Measurements from ENCODE around the gene ZNF81.
"Not testable (repeated sequence)": the region's sequence is repeated elsewhere in the genome, so short reads cannot be mapped to it uniquely, and the experiment has no call there.

The ZNF81 gene

GRCh38 chrX:47836164-47837072 is at the start of gene ZNF81:
Gene ZNF81 (plus strand): TSS chrX:47836902. CDS start chrX:47846268, 9,366 bp downstream.
- peak; percentile 84 for DNase-seq (ENCODE audit: low read depth)
- peak within 1 kb of the TSS; percentile 57 for H3K4me3 ChIP-seq (ENCODE audit: low read depth, low read length)

GRCh38 chrX:47796433-47796906 is 40.2 kb upstream of the ZNF81 start:
- DNase-seq (ENCODE audit: low read depth), result peak; percentile 49
- H3K4me3 ChIP-seq (ENCODE audit: low read depth, low read length), result no peak overlapping the region

GRCh38 chrX:47797084-47797483 is 39.6 kb upstream of the ZNF81 start:
- DNase-seq (ENCODE audit: low read depth), result no peak
- H3K4me3 ChIP-seq (ENCODE audit: low read depth, low read length), result no peak overlapping the region

- no peak for DNase-seq (ENCODE audit: low read depth)
- H3K4me3 ChIP-seq (ENCODE audit: low read depth, low read length), result no peak overlapping the region
Observed at GRCh38 chrX:47798861-47799260, 37.8 kb upstream of the ZNF81 start.

- no peak for DNase-seq (ENCODE audit: low read depth)
- H3K4me3 ChIP-seq (ENCODE audit: low read depth, low read length), result no peak overlapping the region
Observed at GRCh38 chrX:47802589-47802988, 34.1 kb upstream of the ZNF81 start.

- not testable (repeated sequence) for DNase-seq (ENCODE audit: low read depth); H3K4me3 ChIP-seq (ENCODE audit: low read depth, low read length)
Observed at GRCh38 chrX:47803103-47803502, 33.6 kb upstream of the ZNF81 start.

- no peak for DNase-seq (ENCODE audit: low read depth)
- H3K4me3 ChIP-seq (ENCODE audit: low read depth, low read length), result no peak overlapping the region
Observed at GRCh38 chrX:47804315-47804714, 32.4 kb upstream of the ZNF81 start.

- not testable (repeated sequence) for H3K4me3 ChIP-seq (ENCODE audit: low read depth, low read length); DNase-seq (ENCODE audit: low read depth)
Observed at GRCh38 chrX:47805844-47806243, 30.9 kb upstream of the ZNF81 start.

GRCh38 chrX:47806415-47807271 is 30.1 kb upstream of the ZNF81 start:
- DNase-seq (ENCODE audit: low read depth); H3K4me3 ChIP-seq (ENCODE audit: low read depth, low read length): not testable (repeated sequence)

- DNase-seq (ENCODE audit: low read depth); H3K4me3 ChIP-seq (ENCODE audit: low read depth, low read length): not testable (repeated sequence)
Observed at GRCh38 chrX:47807272-47807538, 29.5 kb upstream of the ZNF81 start.

GRCh38 chrX:47807548-47807947 is 29.2 kb upstream of the ZNF81 start:
- H3K4me3 ChIP-seq (ENCODE audit: low read depth, low read length), result no peak overlapping the region
- DNase-seq (ENCODE audit: low read depth), result no peak

GRCh38 chrX:47808904-47809788 is 27.6 kb upstream of the ZNF81 start:
- no peak for DNase-seq (ENCODE audit: low read depth)
- H3K4me3 ChIP-seq (ENCODE audit: low read depth, low read length), result no peak overlapping the region

GRCh38 chrX:47814851-47815250 is 21.9 kb upstream of the ZNF81 start:
- no peak overlapping the region for H3K4me3 ChIP-seq (ENCODE audit: low read depth, low read length)
- DNase-seq (ENCODE audit: low read depth), result no peak

GRCh38 chrX:47815901-47816845 is 20.5 kb upstream of the ZNF81 start:
- DNase-seq (ENCODE audit: low read depth), result no peak

GRCh38 chrX:47817421-47817820 is 19.3 kb upstream of the ZNF81 start:
- no peak overlapping the region for H3K4me3 ChIP-seq (ENCODE audit: low read depth, low read length)
- no peak for DNase-seq (ENCODE audit: low read depth)

More at GRCh38 chrX:47815901-47816845, 20.5 kb upstream of the ZNF81 start:
- no peak overlapping the region for H3K4me3 ChIP-seq (ENCODE audit: low read depth, low read length)

- no peak for DNase-seq (ENCODE audit: low read depth)
- H3K4me3 ChIP-seq (ENCODE audit: low read depth, low read length), result no peak overlapping the region
Observed at GRCh38 chrX:47817897-47818296, 18.8 kb upstream of the ZNF81 start.

GRCh38 chrX:47828984-47829383 is 7.7 kb upstream of the ZNF81 start:
- DNase-seq (ENCODE audit: low read depth), result no peak

GRCh38 chrX:47831788-47832187 is 4.9 kb upstream of the ZNF81 start:
- no peak overlapping the region for H3K4me3 ChIP-seq (ENCODE audit: low read depth, low read length)
- DNase-seq (ENCODE audit: low read depth), result no peak

More at GRCh38 chrX:47828984-47829383, 7.7 kb upstream of the ZNF81 start:
- H3K4me3 ChIP-seq (ENCODE audit: low read depth, low read length), result no peak overlapping the region

All from skeletal muscle cell (primary cell).